HG02759 (cell line): ENCODE data around the gene ITGA3.

Experiments
- ATAC-seq: cut with Tn5 transposase; IDR thresholded peaks from one replicate; pipeline ENCODE4 v1.9.1; 2021; ENCODE audit warnings: mild to moderate bottlenecking, moderate library complexity; ENCODE audit not compliant: unreplicated experiment

ITGA3 gene

GRCh38 chr17:50066995-50067394 lies 11.1 kb downstream of the ITGA3 start:
- no peak for ATAC-seq

GRCh38 chr17:50067996-50068395 lies 12.1 kb downstream of the ITGA3 start:
- ATAC-seq: no peak

- no peak for ATAC-seq
Observed at GRCh38 chr17:50070908-50071680, 15.2 kb downstream of the ITGA3 start.

GRCh38 chr17:50071692-50072091 lies 15.8 kb downstream of the ITGA3 start:
- ATAC-seq: no peak

- ATAC-seq: no peak
Observed at GRCh38 chr17:50072130-50072529, 16.2 kb downstream of the ITGA3 start.

- ATAC-seq: no peak
Observed at GRCh38 chr17:50072925-50073324, 17.0 kb downstream of the ITGA3 start.

GRCh38 chr17:50074227-50074626 lies 18.3 kb downstream of the ITGA3 start:
- no peak for ATAC-seq

- ATAC-seq: no peak
Observed at GRCh38 chr17:50075446-50076032, 19.6 kb downstream of the ITGA3 start.

- no peak for ATAC-seq
Observed at GRCh38 chr17:50076221-50076590, 20.3 kb downstream of the ITGA3 start.

GRCh38 chr17:50076591-50077235 lies 20.8 kb downstream of the ITGA3 start:
- ATAC-seq: no peak

- no peak for ATAC-seq
Observed at GRCh38 chr17:50078430-50078829, 22.5 kb downstream of the ITGA3 start.

- no peak for ATAC-seq
Observed at GRCh38 chr17:50079334-50080095, 23.6 kb downstream of the ITGA3 start.

GRCh38 chr17:50080096-50080480 lies 24.2 kb downstream of the ITGA3 start:
- no peak for ATAC-seq

- ATAC-seq: no peak
Observed at GRCh38 chr17:50080827-50081226, 24.9 kb downstream of the ITGA3 start.

GRCh38 chr17:50081757-50082156 lies 25.8 kb downstream of the ITGA3 start:
- no peak for ATAC-seq

- peak; percentile 76 for ATAC-seq
Observed at GRCh38 chr17:50087246-50087911, 31.5 kb downstream of the ITGA3 start.

- ATAC-seq: no peak
Observed at GRCh38 chr17:50087912-50088405, 32.0 kb downstream of the ITGA3 start.

- no peak for ATAC-seq
Observed at GRCh38 chr17:50088952-50089825, 33.3 kb downstream of the ITGA3 start.

GRCh38 chr17:50090071-50090470 lies 34.2 kb downstream of the ITGA3 start:
- ATAC-seq: no peak
